ENCODE data around the gene DPP10.
"Not testable (repeated sequence)": the region's sequence is repeated elsewhere in the genome, so short reads cannot be mapped to it uniquely, and the experiment has no call there.

The DPP10 gene

GRCh38 chr2:114962532-114962931, 520.1 kb downstream of the DPP10 start:
- no peak for DNase-seq (ENCODE audit: low spot score)
- no peak for TF ChIP-seq CTCF (conservative IDR thresholded peaks at IDR 0.05; ENCODE audit: low read depth)
- POLR2A ChIA-PET (ENCODE audit: low non-redundant PET), result no interaction called here
- CTCF ChIA-PET, result no interaction called here
- H3K27ac ChIP-seq, result no peak overlapping the region

GRCh38 chr2:114968748-114969400, 526.4 kb downstream of the DPP10 start:
- CTCF ChIA-PET, result no interaction called here
- no peak for TF ChIP-seq CTCF (conservative IDR thresholded peaks at IDR 0.05; ENCODE audit: low read depth)
- H3K27ac ChIP-seq, result no peak overlapping the region
- POLR2A ChIA-PET (ENCODE audit: low non-redundant PET), result no interaction called here
- DNase-seq (ENCODE audit: low spot score), result no peak

GRCh38 chr2:115004321-115004720, 561.9 kb downstream of the DPP10 start:
- H3K27ac ChIP-seq; POLR2A ChIA-PET (ENCODE audit: low non-redundant PET); DNase-seq (ENCODE audit: low spot score): not testable (repeated sequence)
- CTCF ChIA-PET, result interaction anchor here (0.6 kb wide), 1 partner anchor 262 kb away, joined by 5 read pairs; no protein-coding TSS in a partner anchor

- TF ChIP-seq CTCF (conservative IDR thresholded peaks at IDR 0.05; ENCODE audit: low read depth), result no peak
- DNase-seq (ENCODE audit: low spot score), result no peak
- POLR2A ChIA-PET (ENCODE audit: low non-redundant PET), result no interaction called here
- CTCF ChIA-PET, result interaction anchor here (0.6 kb wide), 1 partner anchor 296 kb away, joined by 5 read pairs; no protein-coding TSS in a partner anchor
- H3K27ac ChIP-seq, result no peak overlapping the region
Observed at GRCh38 chr2:115011721-115012120, 569.3 kb downstream of the DPP10 start.

GRCh38 chr2:115022013-115022412, 579.6 kb downstream of the DPP10 start:
- DNase-seq (ENCODE audit: low spot score); H3K27ac ChIP-seq; CTCF ChIA-PET; POLR2A ChIA-PET (ENCODE audit: low non-redundant PET): not testable (repeated sequence)

GRCh38 chr2:115034801-115035200, 592.4 kb downstream of the DPP10 start:
- ChIA-PET CTCF (no interaction called here), POLR2A (ENCODE audit: low non-redundant PET) (no interaction called here)
- no peak for TF ChIP-seq CTCF (conservative IDR thresholded peaks at IDR 0.05; ENCODE audit: low read depth)
- H3K27ac ChIP-seq, result no peak overlapping the region
- DNase-seq (ENCODE audit: low spot score), result no peak

GRCh38 chr2:115036818-115037217, 594.4 kb downstream of the DPP10 start:
- no peak for TF ChIP-seq CTCF (conservative IDR thresholded peaks at IDR 0.05; ENCODE audit: low read depth)
- CTCF ChIA-PET, result no interaction called here
- no peak overlapping the region for H3K27ac ChIP-seq
- POLR2A ChIA-PET (ENCODE audit: low non-redundant PET), result no interaction called here
- no peak for DNase-seq (ENCODE audit: low spot score)

- ChIA-PET CTCF (no interaction called here), POLR2A (ENCODE audit: low non-redundant PET) (no interaction called here)
- no peak for DNase-seq (ENCODE audit: low spot score)
- no peak overlapping the region for H3K27ac ChIP-seq
- no peak for TF ChIP-seq CTCF (conservative IDR thresholded peaks at IDR 0.05; ENCODE audit: low read depth)
Observed at GRCh38 chr2:115057473-115057872, 615.0 kb downstream of the DPP10 start.
